PC-9 (cell line): Measurements from ENCODE around the gene STOML1. TPM values are rescaled to one million over a fixed set of nuclear protein-coding genes. Genes with fewer than 3 reads are reported as not detected.

Source experiments
- BruUV-seq: library from RNA; stranded (reverse); fragments of 400-500 nt; replicated peaks from 2 replicates; lab custom pipeline; 2021; lab: Mats Ljungman, UMichigan
- CTCF ChIA-PET: fragments of 300-600 bp; sonication (Branson Sonifier 250); formaldehyde crosslinking; loops from one replicate; lab custom pipeline; 2022; ENCODE audit warnings: antibody characterized with exemption; lab: Charles Lee
- POLR2A ChIA-PET: fragments of 300-600 bp; sonication (Branson Sonifier 250); formaldehyde crosslinking; loops from one replicate; lab custom pipeline; 2022; ENCODE audit warnings: antibody characterized with exemption; ENCODE audit not compliant: unreplicated experiment; lab: Charles Lee
- DNase-seq, 2 experiments: peaks; one replicate each; pipeline versions ENCODE4 v3.0.0 to v3.0.0-alpha.2; 2015 to 2022; ENCODE audit warnings: mixed read lengths in 1 of 2
- H2AFZ ChIP-seq: fragments of 200-600 bp; sonication (generic); 2 replicates; pipeline ENCODE4 v1.8.1; 2017; ENCODE audit warnings: antibody characterized with exemption
- H3F3A ChIP-seq: fragments of 200-600 bp; sonication (generic); 2 replicates; pipeline ENCODE4 v1.8.1; 2017; ENCODE audit warnings: antibody characterized with exemption, mild to moderate bottlenecking, low read depth; ENCODE audit not compliant: insufficient read depth
- H3K27ac ChIP-seq: fragments of 200-600 bp; sonication (generic); 2 replicates; pipeline ENCODE4 v1.6.1; 2016; ENCODE audit warnings: mixed run types
- H3K27me3 ChIP-seq: fragments of 200-600 bp; sonication (generic); 2 replicates; pipeline ENCODE4 v1.6.1; 2016; ENCODE audit warnings: low read depth, mixed run types; ENCODE audit not compliant: insufficient read depth
- H3K36me3 ChIP-seq: fragments of 200-600 bp; sonication (generic); 2 replicates; pipeline ENCODE4 v1.6.1; 2016; ENCODE audit warnings: low read depth, mixed run types
- H3K4me1 ChIP-seq: fragments of 200-600 bp; sonication (generic); replicated peaks from 2 replicates; pipeline ENCODE4 v1.6.1; 2016; ENCODE audit warnings: mixed run types; ENCODE audit not compliant: insufficient read depth
- H3K4me2 ChIP-seq: fragments of 200-600 bp; sonication (generic); 2 replicates; pipeline ENCODE4 v1.6.1; 2017; ENCODE audit warnings: mixed run types
- H3K4me3 ChIP-seq: fragments of 200-600 bp; sonication (generic); 2 replicates; pipeline ENCODE4 v1.6.1; 2016; ENCODE audit warnings: mixed run types
- H3K79me2 ChIP-seq: fragments of 200-600 bp; sonication (generic); 2 replicates; pipeline ENCODE4 v1.6.1; 2017; ENCODE audit warnings: low read depth, mixed run types
- H3K9me2 ChIP-seq: fragments of 200-600 bp; sonication (generic); 2 replicates; pipeline ENCODE4 v1.8.1; 2017; ENCODE audit warnings: mild to moderate bottlenecking; ENCODE audit not compliant: insufficient read depth
- H3K9me3 ChIP-seq: fragments of 200-600 bp; sonication (generic); 2 replicates; pipeline ENCODE4 v1.8.1; 2016; ENCODE audit warnings: low read depth; ENCODE audit not compliant: insufficient read depth
- H4K20me1 ChIP-seq: fragments of 200-600 bp; sonication (generic); 2 replicates; pipeline ENCODE4 v1.8.1; 2017; ENCODE audit not compliant: insufficient read depth
- CTCF ChIP-seq: fragments of 200-600 bp; sonication (generic); conservative IDR thresholded peaks from 2 replicates; pipeline ENCODE4 v1.6.1; 2017; ENCODE audit warnings: mixed run types, antibody characterized with exemption, mild to moderate bottlenecking, moderate library complexity
- EZH2 ChIP-seq: fragments of 200-600 bp; sonication (generic); IDR thresholded peaks from 2 replicates; pipeline ENCODE4 v1.8.0; 2017; ENCODE audit warnings: antibody characterized with exemption, low read depth
- intact Hi-C: fragments of 100-400 bp; cut with micrococcal nuclease; formaldehyde crosslinking; loops from one replicate; pipeline ENCODE4 v1.10.0; 2022; ENCODE audit not compliant: unreplicated experiment
- total RNA-seq: library from RNA; stranded (reverse); gene quantifications from 2 replicates; pipeline ENCODE4 v1.2.3, GENCODE V29; 2021

Gene STOML1
- total RNA-seq, 1 experiment from 2014 or later, result 6.1 TPM

DNA sequence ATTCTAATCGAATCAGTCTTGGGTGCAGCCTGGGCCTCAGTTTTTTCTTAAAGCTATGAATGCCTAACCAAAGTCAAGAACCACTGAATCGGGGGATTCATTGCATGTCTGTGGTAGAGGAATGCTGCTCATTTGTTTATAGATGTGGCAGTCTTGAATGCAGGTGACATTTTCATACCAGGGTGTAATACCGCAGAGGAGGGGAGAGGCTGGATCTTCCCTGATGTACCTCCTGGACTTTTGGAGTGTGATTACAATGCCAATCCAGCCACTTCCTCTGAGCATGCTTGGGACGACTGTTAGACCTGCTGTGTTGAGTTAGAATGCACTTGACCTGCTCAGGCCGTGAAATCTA lies 47.5 kb upstream of the STOML1 start:
- Histone ChIP-seq H3K4me2 (no peak overlapping the region), H2AFZ (no peak overlapping the region), H3K36me3 (no peaks in the 10 kb centered on the region), H3K79me2 (no peaks in the 10 kb centered on the region), H3K4me1 (peaks cover 7% of the 10 kb centered on the region; the same call in 1 of the 2 replicates), H3K9me3 (no peaks in the 10 kb centered on the region), H3K9me2 (no peaks in the 10 kb centered on the region), H3F3A (no peaks in the 10 kb centered on the region), H3K27ac (no peak overlapping the region), H3K4me3 (no peak overlapping the region), H3K27me3 (no peaks in the 10 kb centered on the region), H4K20me1 (no peaks in the 10 kb centered on the region)
- intact Hi-C loops, result loop anchor here (10.0 kb wide), 1 partner anchor 65 kb away; no protein-coding TSS in a partner anchor
- ChIA-PET POLR2A (interaction anchor here (0.5 kb wide), 1 partner anchor 346 kb away, joined by 13 read pairs; no protein-coding TSS in a partner anchor), CTCF (no interaction called here)
- BruUV-seq, result no TSS peak
- no peak for DNase-seq
- TF ChIP-seq EZH2 (no peak), CTCF (no peak)

DNA sequence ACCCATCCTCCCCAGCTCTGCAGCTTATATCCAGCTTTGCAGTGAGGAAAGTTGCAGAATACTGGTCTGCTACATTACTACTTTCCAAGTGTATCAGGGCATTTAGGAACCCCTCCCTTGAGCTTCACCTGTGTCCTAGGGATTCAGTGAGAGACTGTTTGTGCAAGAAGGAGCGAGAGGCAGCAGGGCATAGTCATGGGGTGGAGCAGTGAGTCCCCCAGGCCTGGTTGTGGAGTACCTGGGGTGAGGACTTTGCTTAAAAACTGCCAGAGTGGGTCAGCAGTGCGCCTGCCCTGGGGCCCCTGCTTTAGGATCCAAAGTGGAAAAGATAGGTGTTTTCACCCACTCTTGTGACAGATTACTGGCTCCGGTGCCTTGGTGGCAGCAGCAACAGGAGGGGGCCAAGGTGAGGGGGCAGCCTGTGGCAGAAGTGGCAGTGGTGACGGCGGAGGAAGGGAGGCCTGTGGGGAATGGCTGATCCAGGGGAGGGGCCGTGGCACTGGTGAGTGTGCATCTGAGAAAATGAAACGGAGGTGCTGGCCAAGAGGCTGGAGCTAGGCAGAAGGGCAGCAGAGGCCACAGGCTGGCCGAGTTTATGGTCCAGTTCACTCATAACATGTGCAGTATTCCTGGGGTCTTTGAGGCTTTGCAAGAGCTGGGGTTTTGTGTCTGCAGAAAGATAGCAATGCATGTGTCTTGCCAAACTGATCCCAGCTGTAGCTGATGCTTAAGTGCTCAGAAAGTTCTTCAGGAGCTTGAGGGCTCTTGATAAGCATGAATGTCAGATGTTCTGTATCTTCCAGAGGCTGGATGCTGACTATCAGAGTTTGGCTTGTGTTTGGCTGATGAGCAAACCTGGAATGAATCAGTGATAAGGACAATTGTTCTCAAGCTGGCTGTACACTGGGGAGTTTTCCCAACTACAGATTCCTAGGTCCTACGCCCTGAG lies 46.9 kb upstream of the STOML1 start:
- Histone ChIP-seq H3K4me2 (no peak overlapping the region), H4K20me1 (no peaks in the 10 kb centered on the region), H3K9me3 (no peaks in the 10 kb centered on the region), H3K4me3 (no peak overlapping the region), H3K79me2 (no peaks in the 10 kb centered on the region), H3K9me2 (no peaks in the 10 kb centered on the region), H2AFZ (no peak overlapping the region), H3K4me1 (peaks cover 7% of the 10 kb centered on the region; the same call in 1 of the 2 replicates), H3K36me3 (no peaks in the 10 kb centered on the region), H3K27ac (no peak overlapping the region), H3F3A (no peaks in the 10 kb centered on the region), H3K27me3 (no peaks in the 10 kb centered on the region)
- TF ChIP-seq EZH2, result no peak
- no peak for TF ChIP-seq CTCF
- BruUV-seq, result no TSS peak
- intact Hi-C loops, result loop anchor here (10.0 kb wide), 1 partner anchor 64 kb away; no protein-coding TSS in a partner anchor
- POLR2A ChIA-PET, result no interaction called here
- CTCF ChIA-PET, result no interaction called here
- DNase-seq, result no peak

GRCh38 chr15:74037171-74038117 lies 45.3 kb upstream of the STOML1 start:
- intact Hi-C loops, result loop anchor here (10.0 kb wide), 1 partner anchor 63 kb away; no protein-coding TSS in a partner anchor
- POLR2A ChIA-PET, result no interaction called here

More at GRCh38 chr15:74037171-74038117, 45.3 kb upstream of the STOML1 start:
- no peak overlapping the region for H3K27ac ChIP-seq
- no peak overlapping the region for H2AFZ ChIP-seq
- no peaks in the 10 kb centered on the region for H3K9me3 ChIP-seq
- H3K4me1 ChIP-seq, result peaks cover 7% of the 10 kb centered on the region; the same call in 1 of the 2 replicates
- TF ChIP-seq EZH2, result no peak
- no peak for TF ChIP-seq CTCF
- DNase-seq, result no peak
- H3K4me2 ChIP-seq, result no peak overlapping the region
- no peaks in the 10 kb centered on the region for H3K36me3 ChIP-seq
- CTCF ChIA-PET, result interaction anchor here (0.6 to 1.3 kb wide), 3 partner anchors 16 to 856 kb away, joined by 4 to 8 read pairs (median 5); no protein-coding TSS in a partner anchor
- H3K27me3 ChIP-seq, result no peaks in the 10 kb centered on the region
- no peaks in the 10 kb centered on the region for H4K20me1 ChIP-seq
- H3K9me2 ChIP-seq, result no peaks in the 10 kb centered on the region
- H3K79me2 ChIP-seq, result no peaks in the 10 kb centered on the region
- no TSS peak for BruUV-seq
- no peaks in the 10 kb centered on the region for H3F3A ChIP-seq
- no peak overlapping the region for H3K4me3 ChIP-seq
